Liver (tissue), 9 donors: Measurements from ENCODE around the gene GNG7. TPM values are rescaled to one million over a fixed set of nuclear protein-coding genes. Genes with fewer than 3 reads are reported as not detected.

Experiments used
- DNase-seq: peaks from one replicate; pipeline ENCODE4 v3.0.0-alpha.2; 2017; ENCODE audit warnings: low spot score
- H3K27ac ChIP-seq, 2 donors: one replicate each; pipeline ENCODE4 v1.7.0; 2013; ENCODE audit warnings: inconsistent platforms in 2 of 2, low read length in 2 of 2, control low read depth in 1 of 2, low read depth in 1 of 2, mild to moderate bottlenecking in 1 of 2
- H3K27me3 ChIP-seq, 4 donors: one replicate each; pipeline versions ENCODE4 v1.6.1 to v1.7.0; 2013; ENCODE audit warnings: low read length in 3 of 4, inconsistent platforms in 1 of 4, mild to moderate bottlenecking in 1 of 4, moderate library complexity in 1 of 4; ENCODE audit not compliant: control insufficient read depth in 4 of 4, insufficient read depth in 4 of 4
- H3K36me3 ChIP-seq, 4 donors: one replicate each; pipeline versions ENCODE4 v1.6.1 to v1.7.0; 2013; ENCODE audit warnings: low read length in 3 of 4, mild to moderate bottlenecking in 3 of 4, low read depth in 1 of 4, moderate library complexity in 1 of 4; ENCODE audit not compliant: control insufficient read depth in 4 of 4, insufficient read depth in 3 of 4
- H3K4me1 ChIP-seq, 4 donors: one replicate each; pipeline versions ENCODE4 v1.6.1 to v1.7.0; 2013; ENCODE audit warnings: low read length in 3 of 4, mild to moderate bottlenecking in 3 of 4, moderate library complexity in 1 of 4; ENCODE audit not compliant: control insufficient read depth in 4 of 4, insufficient read depth in 4 of 4
- H3K4me3 ChIP-seq, 3 donors: one replicate each; pipeline versions ENCODE4 v1.6.1 to v1.7.0; 2013; ENCODE audit warnings: low read length in 3 of 3, control low read depth in 1 of 3, low read depth in 1 of 3, mild to moderate bottlenecking in 1 of 3
- H3K9ac ChIP-seq, 2 donors: one replicate each; pipeline ENCODE4 v1.7.0; 2013; ENCODE audit warnings: low read length in 2 of 2, mild to moderate bottlenecking in 2 of 2, moderate library complexity in 2 of 2, control low read depth in 1 of 2, low read depth in 1 of 2
- H3K9me3 ChIP-seq, 4 donors: one replicate each; pipeline versions ENCODE4 v1.6.1 to v1.7.0; 2013; ENCODE audit warnings: low read length in 3 of 4; ENCODE audit not compliant: control insufficient read depth in 4 of 4
- CTCF ChIP-seq: fragments of 150-350 bp; IDR thresholded peaks from 2 replicates; pipeline ENCODE4 v1.5.1; 2017; ENCODE audit warnings: improper control_type of control experiment, low read depth, low read length; ENCODE audit not compliant: missing input control
- EGR1 ChIP-seq, 2 donors: IDR thresholded peaks; 2 replicates each; pipeline ENCODE4 v1.6.1; 2016 to 2018; ENCODE audit warnings: antibody characterized with exemption in 2 of 2, low read depth in 2 of 2
- FOXA1 ChIP-seq: IDR thresholded peaks from 2 replicates; pipeline ENCODE4 v1.6.1; 2016; ENCODE audit warnings: antibody characterized with exemption
- FOXA2 ChIP-seq: IDR thresholded peaks from 2 replicates; pipeline ENCODE4 v1.6.1; 2016; ENCODE audit warnings: antibody characterized with exemption
- GABPA ChIP-seq, 2 donors: IDR thresholded peaks in 1 of 2; conservative IDR thresholded peaks in 1 of 2; 2 replicates each; pipeline ENCODE4 v1.6.1; 2016; ENCODE audit warnings: antibody characterized with exemption in 2 of 2, mild to moderate bottlenecking in 1 of 2, moderate library complexity in 1 of 2
- HNF4A ChIP-seq, 2 donors: conservative IDR thresholded peaks; 2 replicates each; pipeline ENCODE4 v1.6.1; 2016; ENCODE audit warnings: antibody characterized with exemption in 2 of 2, mild to moderate bottlenecking in 2 of 2
- HNF4G ChIP-seq: IDR thresholded peaks from 2 replicates; pipeline ENCODE4 v1.6.1; 2016; ENCODE audit warnings: antibody characterized with exemption
- JUND ChIP-seq, 2 donors: IDR thresholded peaks; 2 replicates each; pipeline ENCODE4 v1.6.1; 2016; ENCODE audit warnings: antibody characterized with exemption in 2 of 2
- NR2F2 ChIP-seq: IDR thresholded peaks from 2 replicates; pipeline ENCODE4 v1.6.1; 2016; ENCODE audit warnings: antibody characterized with exemption
- RAD21 ChIP-seq, 2 donors: IDR thresholded peaks; 2 replicates each; pipeline ENCODE4 v1.6.1; 2016; ENCODE audit warnings: antibody characterized with exemption in 2 of 2, mild to moderate bottlenecking in 2 of 2
- REST ChIP-seq: IDR thresholded peaks from 2 replicates; pipeline ENCODE4 v1.6.1; 2016; ENCODE audit warnings: antibody characterized with exemption, mild to moderate bottlenecking
- RXRA ChIP-seq, 2 donors: IDR thresholded peaks; 2 replicates each; pipeline ENCODE4 v1.6.1; 2017 to 2018; ENCODE audit warnings: antibody characterized with exemption in 2 of 2, mild to moderate bottlenecking in 1 of 2
- SP1 ChIP-seq: IDR thresholded peaks from 2 replicates; pipeline ENCODE4 v1.6.1; 2018; ENCODE audit warnings: antibody characterized with exemption, mild to moderate bottlenecking
- TAF1 ChIP-seq: conservative IDR thresholded peaks from 2 replicates; pipeline ENCODE4 v1.6.1; 2016; ENCODE audit warnings: antibody characterized with exemption, mild to moderate bottlenecking
- YY1 ChIP-seq: IDR thresholded peaks from 2 replicates; pipeline ENCODE4 v1.6.1; 2016; ENCODE audit warnings: antibody characterized with exemption, mild to moderate bottlenecking
- ZBTB33 ChIP-seq: IDR thresholded peaks from 2 replicates; pipeline ENCODE4 v1.6.1; 2016; ENCODE audit warnings: antibody characterized with exemption
- WGBS: extraction: QIAGEN DNeasy Blood & Tissue Kit; methylation state at CpG from one replicate; pipeline ENCODE4 v1.1.7; 2013; 5-methylcytosine and 5-hydroxymethylcytosine counted together
- polyA plus RNA-seq, 2 donors: library from polyadenylated mRNA; stranded (reverse) in 1 of 2; unstranded in 1 of 2; fragments of 200-250 nt in 1 of 2; fragments of >200 nt in 1 of 2; fragmentation: Nextera tagmentation in 1 of 2; extraction: Ambion mirVana in 1 of 2; gene quantifications; one replicate each; pipeline versions ENCODE4 v1.2.1 to v1.2.3, GENCODE V29; 2013 to 2015
- total RNA-seq, 2 donors: library from RNA; depleted of rRNA; stranded (reverse); fragments of >200 nt; gene quantifications; one replicate each; pipeline ENCODE4 v1.2.3, GENCODE V29; 2014
- TF ChIP-seq, protein P1 (sequence below): IDR thresholded peaks from 2 replicates; pipeline ENCODE4 v1.6.1; 2016; ENCODE audit warnings: antibody characterized with exemption
- TF ChIP-seq, protein P2 (sequence below): IDR thresholded peaks from 2 replicates; pipeline ENCODE4 v1.6.1; 2016; ENCODE audit warnings: antibody characterized with exemption
- donor health status: healthy.
- donor health status: healthy.
- donor health status: healthy.
- donor health status: healthy.
- donor health status: healthy.

The GNG7 gene
- total and polyA plus RNA-seq, 4 donors = 0.75 to 1.9 (median 1.1) TPM

GRCh38 chr19:2625434-2625833 lies 77.1 kb downstream of the GNG7 start:
- Histone ChIP-seq H3K4me1 (peaks cover 15 to 53% (median 39%) of the 10 kb centered on the region in 4 donors), H3K27me3 (no peaks in the 10 kb centered on the region), H3K9ac (peak overlapping the region in 1 of 2 donors; percentile 58), H3K36me3 (no peaks in the 10 kb centered on the region), H3K4me3 (no peak overlapping the region), H3K27ac (peak overlapping the region; percentile 61 to 67), H3K9me3 (no peaks in the 10 kb centered on the region)
- no peak for TF ChIP-seq HNF4G
- no peak for TF ChIP-seq TAF1
- TF ChIP-seq YY1 = peak; percentile 11
- TF ChIP-seq, protein P1, sequence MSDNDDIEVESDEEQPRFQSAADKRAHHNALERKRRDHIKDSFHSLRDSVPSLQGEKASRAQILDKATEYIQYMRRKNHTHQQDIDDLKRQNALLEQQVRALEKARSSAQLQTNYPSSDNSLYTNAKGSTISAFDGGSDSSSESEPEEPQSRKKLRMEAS = no peak
- no peak for TF ChIP-seq FOXA1
- no peak for TF ChIP-seq RAD21 (IDR thresholded peaks at IDR 0.05)
- peak in 1 of 2 donors; percentile 37 for TF ChIP-seq HNF4A (conservative IDR thresholded peaks at IDR 0.05)
- no peak for TF ChIP-seq REST
- TF ChIP-seq RXRA (IDR thresholded peaks at IDR 0.05) = peak in 1 of 2 donors; percentile 24
- no peak for TF ChIP-seq NR2F2
- no peak for TF ChIP-seq ZBTB33
- no peak for TF ChIP-seq GABPA (IDR thresholded peaks at IDR 0.05 in 1 of 2, conservative IDR thresholded peaks at IDR 0.05 in 1 of 2)
- TF ChIP-seq, protein P2, sequence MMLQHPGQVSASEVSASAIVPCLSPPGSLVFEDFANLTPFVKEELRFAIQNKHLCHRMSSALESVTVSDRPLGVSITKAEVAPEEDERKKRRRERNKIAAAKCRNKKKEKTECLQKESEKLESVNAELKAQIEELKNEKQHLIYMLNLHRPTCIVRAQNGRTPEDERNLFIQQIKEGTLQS = no peak
- TF ChIP-seq SP1 = peak; percentile 29
- no peak for TF ChIP-seq JUND (IDR thresholded peaks at IDR 0.05)
- TF ChIP-seq EGR1 (IDR thresholded peaks at IDR 0.05; ENCODE audit: low read depth in 2 of 2) = no peak
- TF ChIP-seq CTCF = no peak
- TF ChIP-seq FOXA2 = no peak
- no peak for DNase-seq
- 65% methylated on average over 9 of the region's 9 CpGs for WGBS
